NCI-H2107 treated with DMSO at 0.1 percent for 48 hours (cell line): ENCODE measurements around the gene CAPZA2.
"Not testable (repeated sequence)": the region's sequence is repeated elsewhere in the genome, so short reads cannot be mapped to it uniquely, and the experiment has no call there.

Experiments used
- DNase-seq: peaks from one replicate; lab custom pipeline; 2025; ENCODE audit not compliant: unreplicated experiment; lab: John Stamatoyannopoulos, UW

Gene CAPZA2

DNA sequence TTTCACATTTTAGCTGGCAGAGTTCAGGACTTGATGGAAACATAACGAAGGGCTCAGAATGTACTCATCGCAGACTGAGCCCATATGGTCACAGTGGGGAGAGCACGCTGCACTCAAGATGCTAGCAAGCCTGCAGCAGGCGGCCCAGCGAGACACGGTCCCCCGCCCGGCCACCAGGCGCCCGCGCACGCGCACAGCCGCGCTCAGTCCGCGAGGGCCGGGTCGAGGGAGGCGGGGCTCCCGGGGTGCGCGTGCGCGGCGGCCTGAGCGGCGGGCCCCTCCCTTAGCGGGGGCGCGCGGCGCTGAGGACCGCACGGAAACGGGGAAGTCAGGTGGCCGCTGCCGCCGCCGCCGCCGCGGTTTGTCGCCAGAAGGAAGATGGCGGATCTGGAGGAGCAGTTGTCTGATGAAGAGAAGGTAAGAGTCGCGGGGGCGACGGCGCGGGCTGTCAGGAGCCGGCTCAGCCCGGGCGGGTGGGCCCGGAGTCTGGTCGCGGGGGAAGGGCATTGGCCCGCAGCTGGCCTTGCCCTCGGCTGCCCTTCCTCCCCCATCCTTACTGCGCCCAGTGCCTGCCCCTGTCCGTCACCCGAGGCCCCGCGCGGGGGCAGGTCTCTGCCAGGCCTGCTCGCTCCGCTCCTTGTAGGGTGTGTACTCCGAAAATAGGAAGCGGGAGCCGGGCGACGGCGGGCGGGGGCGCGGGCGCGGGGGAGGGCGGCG, at the start of gene CAPZA2:
Gene CAPZA2 (plus strand): TSS at position 354 of the 717 bp plus-strand sequence. CDS start 25 bp downstream, at position 379.
- DNase-seq: peak; percentile 81

GRCh38 chr7:116812860-116813259, 49.5 kb upstream of the CAPZA2 start:
- DNase-seq: no peak

- not testable (repeated sequence) for DNase-seq
Observed at GRCh38 chr7:116813371-116813770, 49.0 kb upstream of the CAPZA2 start.

DNA sequence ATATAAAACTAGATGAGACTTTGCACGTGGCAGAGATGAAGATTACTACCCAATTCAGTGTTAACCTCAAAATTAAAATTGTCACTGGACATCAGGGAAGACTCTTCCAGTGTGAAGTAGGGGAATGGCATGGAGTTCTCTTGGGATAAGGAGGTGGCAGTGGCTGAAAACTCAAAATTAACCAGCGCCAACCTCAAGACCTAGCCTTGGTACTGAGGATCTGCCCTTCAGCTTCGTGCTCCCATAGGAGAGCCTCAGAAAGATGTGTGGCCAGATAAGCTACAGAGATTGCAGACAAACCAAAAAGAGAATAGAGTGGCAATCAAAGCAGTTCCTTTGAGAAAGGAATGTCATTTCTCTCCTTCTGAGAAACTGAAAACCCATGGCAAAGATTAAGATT, 47.3 kb upstream of the CAPZA2 start:
- no peak for DNase-seq

DNA sequence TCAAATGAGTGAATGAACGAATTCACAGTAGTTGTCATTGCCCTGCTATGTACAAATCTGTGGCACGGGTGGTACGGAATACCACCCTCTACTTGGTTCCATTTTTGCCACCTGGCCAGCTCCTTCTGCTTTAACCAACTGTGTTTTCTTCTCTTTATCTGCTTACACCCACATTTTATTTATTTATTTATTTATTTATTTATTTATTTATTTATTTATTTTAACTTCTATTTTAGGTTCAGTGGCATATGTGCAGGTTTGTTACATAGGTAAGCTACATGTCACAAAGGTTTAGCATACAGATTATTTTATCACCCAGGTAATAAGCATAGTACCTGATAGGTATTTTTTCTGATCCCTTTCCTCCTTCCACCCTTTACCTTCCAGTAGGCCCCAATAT, 42.2 kb upstream of the CAPZA2 start:
- DNase-seq: no peak

- not testable (repeated sequence) for DNase-seq
Observed at GRCh38 chr7:116821647-116822046, 40.7 kb upstream of the CAPZA2 start.

DNA sequence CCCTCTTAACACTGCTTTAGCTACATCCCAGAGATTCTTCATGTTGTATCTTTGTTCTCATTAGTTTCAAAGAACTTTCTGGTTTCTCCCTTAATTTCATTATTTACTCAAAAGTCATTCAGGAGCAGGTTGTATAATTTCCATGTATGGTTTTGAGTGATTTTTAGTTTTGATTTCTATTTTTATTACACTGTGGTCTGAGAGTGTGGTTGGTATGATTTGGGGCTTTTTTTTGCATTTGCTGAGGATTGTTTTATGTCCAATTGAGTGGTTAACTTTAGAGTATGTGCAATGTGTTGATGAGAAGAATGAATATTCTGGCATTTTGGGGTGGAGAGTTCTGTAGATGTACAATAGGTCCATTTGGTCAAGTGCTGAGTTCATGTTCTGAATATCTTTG, 37.9 kb upstream of the CAPZA2 start:
- DNase-seq: no peak

- DNase-seq: no peak
Observed at GRCh38 chr7:116828281-116828680, 34.1 kb upstream of the CAPZA2 start.

DNA sequence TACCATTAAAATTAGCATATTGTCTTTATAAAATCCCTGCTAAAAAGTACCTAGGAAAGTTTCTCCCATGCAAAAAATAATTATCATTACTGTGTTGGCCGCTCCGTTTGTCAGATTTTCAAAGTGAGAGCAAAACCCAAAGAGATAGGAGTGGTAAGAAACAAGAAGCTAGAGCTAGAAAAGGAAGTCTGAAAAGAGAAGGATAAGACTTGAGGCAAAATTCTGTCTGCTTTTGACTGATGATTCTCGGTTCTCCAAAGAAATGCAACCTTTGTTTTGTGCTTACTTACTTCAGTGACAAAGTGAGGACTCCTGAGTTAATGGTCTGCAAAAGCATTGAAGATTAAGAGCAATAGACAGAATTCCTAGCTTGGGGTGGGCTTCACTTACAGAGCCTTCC, 33.3 kb upstream of the CAPZA2 start:
- no peak for DNase-seq

GRCh38 chr7:116829493-116829892, 32.9 kb upstream of the CAPZA2 start:
- no peak for DNase-seq

GRCh38 chr7:116832692-116833091, 29.7 kb upstream of the CAPZA2 start:
- DNase-seq: no peak

- no peak for DNase-seq
Observed at GRCh38 chr7:116834815-116835504, 27.4 kb upstream of the CAPZA2 start.

- DNase-seq: no peak
Observed at GRCh38 chr7:116836048-116836447, 26.3 kb upstream of the CAPZA2 start.

GRCh38 chr7:116836911-116837310, 25.5 kb upstream of the CAPZA2 start:
- DNase-seq: no peak

- DNase-seq: no peak
Observed at GRCh38 chr7:116837586-116837985, 24.8 kb upstream of the CAPZA2 start.

- no peak for DNase-seq
Observed at GRCh38 chr7:116840256-116840655, 22.1 kb upstream of the CAPZA2 start.

DNA sequence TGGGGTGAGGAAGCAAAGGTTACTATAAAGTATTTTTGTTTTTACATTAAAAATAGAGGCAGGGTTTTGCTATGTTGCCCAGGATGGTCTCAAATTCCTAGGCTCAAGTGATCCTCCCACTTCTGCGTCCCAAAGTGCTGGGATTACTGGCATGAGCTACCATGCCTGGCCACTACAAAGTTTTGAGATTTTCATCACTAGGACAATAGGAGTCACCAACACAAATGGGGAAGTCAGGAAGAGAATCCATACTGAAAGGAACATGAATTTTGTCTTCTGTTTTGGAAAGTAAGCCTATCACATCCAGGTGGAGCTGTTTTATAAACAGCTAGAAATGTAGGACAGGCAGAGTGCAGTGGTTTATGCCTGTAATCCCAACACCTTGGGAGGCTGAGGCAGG, 20.0 kb upstream of the CAPZA2 start:
- no peak for DNase-seq

GRCh38 chr7:116843378-116843777, 19.0 kb upstream of the CAPZA2 start:
- DNase-seq: no peak

GRCh38 chr7:116851175-116851574, 11.2 kb upstream of the CAPZA2 start:
- no peak for DNase-seq

GRCh38 chr7:116851671-116852070, 10.7 kb upstream of the CAPZA2 start:
- DNase-seq: no peak

- DNase-seq: no peak
Observed at GRCh38 chr7:116854132-116854531, 8.3 kb upstream of the CAPZA2 start.

DNA sequence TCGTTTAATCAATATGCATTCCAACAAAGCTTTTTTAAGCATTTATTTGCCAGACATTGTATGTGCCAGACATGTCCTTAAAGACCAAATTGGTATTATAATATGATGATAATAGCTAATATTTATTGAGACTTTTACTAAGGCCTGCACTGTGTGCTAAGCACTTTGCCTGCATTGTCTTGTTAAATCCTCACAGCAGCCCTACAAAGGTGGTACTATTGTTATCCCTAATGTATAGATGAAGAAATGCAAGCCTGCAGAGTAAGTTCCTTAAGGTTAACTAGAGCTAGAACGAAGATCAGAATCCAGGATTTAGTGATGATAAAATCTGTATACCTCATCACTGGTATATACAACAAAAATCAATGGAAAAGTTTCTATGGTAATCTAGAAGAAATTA, 5.3 kb upstream of the CAPZA2 start:
- no peak for DNase-seq

GRCh38 chr7:116859323-116859722, 3.1 kb upstream of the CAPZA2 start:
- no peak for DNase-seq
